SK-N-SH treated with all-trans-retinoic acid at 6 μM for 48 hours (cell line): ENCODE measurements around the gene COX4I2.

ENCODE experiments used
- ATAC-seq: fragments of 200-7000 bp; cut with Tn5 transposase; 3 replicates; pipeline ENCODE4 v1.9.1; 2020; ENCODE audit warnings: mild to moderate bottlenecking, moderate library complexity
- BACH2 ChIP-seq: fragments of 250-450 bp; sonication (Bioruptor Pico); IDR thresholded peaks from 2 replicates; pipeline ENCODE4 v1.9.0; 2021; ENCODE audit warnings: mild to moderate bottlenecking, borderline replicate concordance
- CSDC2 ChIP-seq: fragments of 250-450 bp; sonication (Bioruptor Pico); IDR thresholded peaks from 2 replicates; pipeline ENCODE4 v1.5.0; 2020; ENCODE audit warnings: mild to moderate bottlenecking, moderate library complexity
- ESRRG ChIP-seq: fragments of 250-450 bp; sonication (Bioruptor Pico); IDR thresholded peaks from 2 replicates; pipeline ENCODE4 v1.6.1; 2021; ENCODE audit warnings: mild to moderate bottlenecking
- ISL1 ChIP-seq: fragments of 250-450 bp; sonication (Bioruptor Pico); IDR thresholded peaks from 2 replicates; pipeline ENCODE4 v2.1.2; 2022; ENCODE audit warnings: mild to moderate bottlenecking, moderate library complexity
- OSR1 ChIP-seq: fragments of 250-450 bp; sonication (Bioruptor Pico); IDR thresholded peaks from 2 replicates; pipeline ENCODE4 v1.8.0; 2022; ENCODE audit warnings: moderate library complexity, mild to moderate bottlenecking, inconsistent platforms
- PPARA ChIP-seq: fragments of 250-450 bp; sonication (Bioruptor Pico); IDR thresholded peaks from 2 replicates; pipeline ENCODE4 v1.5.0; 2020; ENCODE audit warnings: mild to moderate bottlenecking, borderline replicate concordance
- RARB ChIP-seq: fragments of 250-450 bp; sonication (Bioruptor Pico); IDR thresholded peaks from 2 replicates; pipeline ENCODE4 v1.8.0; 2021; ENCODE audit warnings: mild to moderate bottlenecking, moderate library complexity
- TCF4 ChIP-seq: fragments of 250-450 bp; sonication (Bioruptor Pico); IDR thresholded peaks from 2 replicates; pipeline ENCODE4 v1.8.0; 2021; ENCODE audit warnings: mild to moderate bottlenecking, moderate library complexity, borderline replicate concordance
- TOX ChIP-seq: fragments of 250-450 bp; sonication (Bioruptor Pico); IDR thresholded peaks from 2 replicates; pipeline ENCODE4 v1.8.0; 2021; ENCODE audit warnings: mild to moderate bottlenecking, moderate library complexity, borderline replicate concordance
- ZC3H10 ChIP-seq: fragments of 250-450 bp; sonication (Bioruptor Pico); IDR thresholded peaks from 2 replicates; pipeline ENCODE4 v1.5.1; 2021; ENCODE audit warnings: mild to moderate bottlenecking, moderate library complexity
- ZFP3 ChIP-seq: fragments of 250-450 bp; sonication (Bioruptor Pico); IDR thresholded peaks from 2 replicates; pipeline ENCODE4 v1.5.0; 2020; ENCODE audit warnings: mild to moderate bottlenecking, moderate library complexity
- ZFP30 ChIP-seq: fragments of 450-650 bp; formaldehyde crosslinking; IDR thresholded peaks from 2 replicates; pipeline ENCODE4 v1.5.0; 2022; ENCODE audit warnings: mild to moderate bottlenecking, moderate library complexity
- ZNF565 ChIP-seq: fragments of 450-650 bp; formaldehyde crosslinking; conservative IDR thresholded peaks from 2 replicates; pipeline ENCODE4 v1.5.0; 2020; ENCODE audit warnings: low read depth, mild to moderate bottlenecking, moderate library complexity
- ZNF70 ChIP-seq: fragments of 450-650 bp; formaldehyde crosslinking; IDR thresholded peaks from 2 replicates; pipeline ENCODE4 v1.5.0; 2020; ENCODE audit warnings: mild to moderate bottlenecking, moderate library complexity
- ZNF8 ChIP-seq: fragments of 450-650 bp; formaldehyde crosslinking; IDR thresholded peaks from 2 replicates; pipeline ENCODE4 v1.5.0; 2020; ENCODE audit warnings: mild to moderate bottlenecking, moderate library complexity
- TF ChIP-seq, protein P1 (sequence below): fragments of 250-450 bp; sonication (Bioruptor Pico); IDR thresholded peaks from 2 replicates; pipeline ENCODE4 v1.8.0; 2020; ENCODE audit warnings: mild to moderate bottlenecking, moderate library complexity, borderline replicate concordance
- TF ChIP-seq, protein P2 (sequence below): fragments of 250-450 bp; sonication (Bioruptor Pico); IDR thresholded peaks from 2 replicates; pipeline ENCODE4 v1.8.0; 2021; ENCODE audit warnings: low read depth, mild to moderate bottlenecking, moderate library complexity, borderline replicate concordance
- TF ChIP-seq, protein P3 (sequence below): fragments of 250-450 bp; sonication (Bioruptor Pico); IDR thresholded peaks from 2 replicates; pipeline ENCODE4 v1.5.1; 2020; ENCODE audit warnings: low read depth, mild to moderate bottlenecking, moderate library complexity

Gene COX4I2

DNA sequence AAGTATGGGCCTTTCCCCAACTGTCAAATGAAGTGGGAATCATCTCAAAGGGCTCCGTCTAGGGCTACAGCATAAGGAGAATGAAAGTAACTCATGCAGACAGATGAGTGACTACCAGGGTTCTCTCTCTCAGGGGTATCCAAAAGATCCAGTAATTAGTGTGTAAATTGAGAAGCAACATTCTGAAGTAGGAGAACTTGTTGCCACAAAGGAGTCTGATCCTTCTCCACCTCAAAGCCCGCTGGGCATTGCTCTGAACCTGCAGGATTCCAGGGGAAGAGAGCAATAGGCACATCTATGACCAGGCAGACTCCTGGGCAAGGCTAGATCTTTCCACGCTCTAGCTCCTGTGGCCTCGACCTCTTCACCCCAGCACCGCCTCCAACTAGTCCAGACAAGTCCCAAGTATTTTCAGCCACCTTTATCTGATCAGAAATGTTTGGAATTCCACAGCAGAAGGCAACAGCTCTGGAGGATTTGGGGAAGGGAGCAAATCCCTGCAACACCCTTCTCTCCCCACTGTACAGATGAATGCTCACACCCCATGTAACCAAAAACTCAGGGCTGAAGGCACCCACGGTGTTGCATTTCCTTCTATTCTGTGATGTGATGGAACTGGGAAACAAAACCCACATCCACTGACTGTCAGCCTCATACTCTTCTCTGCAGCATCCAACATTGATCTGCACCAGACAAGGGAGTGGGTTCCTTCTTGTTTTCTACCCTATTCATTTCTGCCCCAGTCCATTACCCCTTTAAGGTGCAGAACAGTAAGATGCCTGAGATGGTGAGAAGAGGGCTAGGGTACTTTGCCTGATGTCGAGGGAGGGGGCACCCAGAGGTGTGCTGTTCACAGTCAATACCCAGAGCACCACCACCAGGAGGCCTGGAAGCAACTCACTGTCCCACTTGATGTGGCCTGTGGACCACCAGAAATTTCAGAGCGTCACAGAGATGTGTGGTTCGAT, 41.0 kb downstream of the COX4I2 start:
- no peak for TF ChIP-seq ESRRG (CRISPR knock-in tag)
- TF ChIP-seq ZNF565 (CRISPR knock-in tag) = no peak
- TF ChIP-seq ZFP3 (CRISPR knock-in tag) = peak; percentile 20; the same call in 1 of the 2 replicates
- peak; percentile 42; the same call in 1 of the 2 replicates for TF ChIP-seq ISL1 (CRISPR knock-in tag)
- TF ChIP-seq RARB (CRISPR knock-in tag) = no peak
- peak; percentile 72 for ATAC-seq

DNA sequence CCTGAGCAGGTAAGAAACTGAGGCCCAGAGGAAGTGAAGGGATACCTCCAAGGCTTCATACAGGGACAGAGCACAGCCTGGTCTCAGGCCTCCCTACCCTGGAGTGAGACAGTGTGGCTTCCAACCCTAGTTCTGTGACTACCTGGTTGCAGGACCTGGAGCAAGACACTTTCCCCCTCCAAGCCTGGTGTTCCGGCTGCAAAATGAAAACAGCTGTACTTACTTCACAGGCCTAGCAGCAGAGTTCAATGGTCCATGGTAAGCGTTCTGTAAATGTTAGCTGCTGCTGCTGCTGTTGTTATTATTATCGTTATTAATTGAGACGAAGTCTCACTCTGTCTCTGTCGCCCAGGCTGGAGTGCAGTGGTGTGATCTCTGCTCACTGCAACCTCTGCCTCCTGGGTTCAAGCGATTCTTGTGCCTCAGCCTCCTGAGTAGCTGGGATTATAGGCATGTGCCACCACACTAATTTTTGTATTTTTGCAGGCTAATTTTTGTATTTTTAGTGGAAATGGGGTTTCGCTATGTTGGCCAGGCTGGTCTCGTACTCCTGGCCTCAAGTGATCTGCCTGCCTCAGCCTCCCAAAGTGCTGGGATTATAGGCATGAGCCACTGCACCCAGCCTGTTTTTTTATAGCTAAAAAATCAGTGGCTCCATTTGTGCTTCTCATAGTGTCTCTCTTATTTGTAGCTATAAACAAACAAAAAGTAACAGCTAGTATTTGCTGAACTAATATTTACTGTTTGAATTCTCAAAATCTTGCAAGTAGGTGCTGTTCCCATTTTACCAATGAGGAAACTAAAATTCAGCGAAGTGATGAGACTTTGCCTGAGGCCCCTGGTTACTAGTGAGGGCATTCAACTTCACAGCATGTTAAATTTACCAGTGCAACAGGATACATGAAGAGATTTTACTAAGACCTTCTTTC, 41.9 kb downstream of the COX4I2 start:
- TF ChIP-seq, protein P1, sequence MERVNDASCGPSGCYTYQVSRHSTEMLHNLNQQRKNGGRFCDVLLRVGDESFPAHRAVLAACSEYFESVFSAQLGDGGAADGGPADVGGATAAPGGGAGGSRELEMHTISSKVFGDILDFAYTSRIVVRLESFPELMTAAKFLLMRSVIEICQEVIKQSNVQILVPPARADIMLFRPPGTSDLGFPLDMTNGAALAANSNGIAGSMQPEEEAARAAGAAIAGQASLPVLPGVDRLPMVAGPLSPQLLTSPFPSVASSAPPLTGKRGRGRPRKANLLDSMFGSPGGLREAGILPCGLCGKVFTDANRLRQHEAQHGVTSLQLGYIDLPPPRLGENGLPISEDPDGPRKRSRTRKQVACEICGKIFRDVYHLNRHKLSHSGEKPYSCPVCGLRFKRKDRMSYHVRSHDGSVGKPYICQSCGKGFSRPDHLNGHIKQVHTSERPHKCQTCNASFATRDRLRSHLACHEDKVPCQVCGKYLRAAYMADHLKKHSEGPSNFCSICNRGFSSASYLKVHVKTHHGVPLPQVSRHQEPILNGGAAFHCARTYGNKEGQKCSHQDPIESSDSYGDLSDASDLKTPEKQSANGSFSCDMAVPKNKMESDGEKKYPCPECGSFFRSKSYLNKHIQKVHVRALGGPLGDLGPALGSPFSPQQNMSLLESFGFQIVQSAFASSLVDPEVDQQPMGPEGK (CRISPR knock-in tag) = no peak
- TF ChIP-seq ZFP30 = no peak
- no peak for TF ChIP-seq BACH2 (CRISPR knock-in tag)
- TF ChIP-seq ZC3H10 (CRISPR knock-in tag) = no peak
- TF ChIP-seq ZFP3 (CRISPR knock-in tag) = no peak
- TF ChIP-seq CSDC2 (CRISPR knock-in tag) = no peak
- TF ChIP-seq PPARA (CRISPR knock-in tag) = no peak
- TF ChIP-seq, protein P2, sequence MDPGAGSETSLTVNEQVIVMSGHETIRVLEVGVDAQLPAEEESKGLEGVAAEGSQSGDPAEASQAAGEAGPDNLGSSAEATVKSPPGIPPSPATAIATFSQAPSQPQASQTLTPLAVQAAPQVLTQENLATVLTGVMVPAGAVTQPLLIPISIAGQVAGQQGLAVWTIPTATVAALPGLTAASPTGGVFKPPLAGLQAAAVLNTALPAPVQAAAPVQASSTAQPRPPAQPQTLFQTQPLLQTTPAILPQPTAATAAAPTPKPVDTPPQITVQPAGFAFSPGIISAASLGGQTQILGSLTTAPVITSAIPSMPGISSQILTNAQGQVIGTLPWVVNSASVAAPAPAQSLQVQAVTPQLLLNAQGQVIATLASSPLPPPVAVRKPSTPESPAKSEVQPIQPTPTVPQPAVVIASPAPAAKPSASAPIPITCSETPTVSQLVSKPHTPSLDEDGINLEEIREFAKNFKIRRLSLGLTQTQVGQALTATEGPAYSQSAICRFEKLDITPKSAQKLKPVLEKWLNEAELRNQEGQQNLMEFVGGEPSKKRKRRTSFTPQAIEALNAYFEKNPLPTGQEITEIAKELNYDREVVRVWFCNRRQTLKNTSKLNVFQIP (CRISPR knock-in tag) = no peak
- TF ChIP-seq, protein P3, sequence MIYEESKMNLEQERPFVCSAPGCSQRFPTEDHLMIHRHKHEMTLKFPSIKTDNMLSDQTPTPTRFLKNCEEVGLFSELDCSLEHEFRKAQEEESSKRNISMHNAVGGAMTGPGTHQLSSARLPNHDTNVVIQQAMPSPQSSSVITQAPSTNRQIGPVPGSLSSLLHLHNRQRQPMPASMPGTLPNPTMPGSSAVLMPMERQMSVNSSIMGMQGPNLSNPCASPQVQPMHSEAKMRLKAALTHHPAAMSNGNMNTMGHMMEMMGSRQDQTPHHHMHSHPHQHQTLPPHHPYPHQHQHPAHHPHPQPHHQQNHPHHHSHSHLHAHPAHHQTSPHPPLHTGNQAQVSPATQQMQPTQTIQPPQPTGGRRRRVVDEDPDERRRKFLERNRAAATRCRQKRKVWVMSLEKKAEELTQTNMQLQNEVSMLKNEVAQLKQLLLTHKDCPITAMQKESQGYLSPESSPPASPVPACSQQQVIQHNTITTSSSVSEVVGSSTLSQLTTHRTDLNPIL (CRISPR knock-in tag) = no peak
- no peak for TF ChIP-seq TCF4 (CRISPR knock-in tag)
- TF ChIP-seq OSR1 (CRISPR knock-in tag) = no peak
- no peak for TF ChIP-seq RARB (CRISPR knock-in tag)

DNA sequence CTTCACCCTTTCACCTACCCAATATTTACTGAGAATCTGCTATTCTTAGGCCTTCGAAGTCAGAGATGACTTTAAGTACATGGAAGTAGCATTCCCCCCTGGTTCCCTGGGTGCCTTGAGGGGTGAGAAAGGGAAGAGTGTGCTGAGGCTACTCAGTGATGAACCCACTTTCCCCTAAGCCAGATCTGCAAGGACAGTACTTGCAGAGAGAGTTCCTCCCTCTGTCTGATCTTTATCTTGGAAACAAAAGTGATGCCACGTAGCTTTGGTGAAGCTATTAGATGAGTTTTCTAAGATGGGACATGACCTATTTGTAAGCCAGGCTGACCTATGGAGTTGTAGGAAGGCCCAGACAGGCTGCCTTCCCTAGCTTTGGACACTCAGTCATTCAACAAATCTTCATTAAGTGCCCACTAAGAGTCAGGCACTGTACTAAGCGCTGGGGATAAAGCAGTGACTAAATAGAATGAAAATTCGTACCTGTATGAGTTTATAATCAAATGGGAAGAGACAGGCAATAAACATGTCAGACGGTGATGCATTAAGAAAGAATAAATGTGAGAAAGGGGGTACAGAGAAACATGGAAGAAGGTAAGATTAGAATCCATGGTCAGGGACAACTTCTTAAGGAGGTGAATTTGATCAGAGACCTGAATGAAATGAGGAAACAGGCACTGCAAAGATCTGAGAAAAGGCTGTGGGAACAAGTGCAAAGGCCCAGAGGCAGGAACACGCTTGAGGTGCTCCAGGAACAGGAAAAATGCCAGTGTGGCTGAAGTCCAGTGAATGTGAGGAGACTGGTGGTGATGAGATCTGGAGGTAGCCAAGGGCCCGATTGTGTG, 42.8 kb downstream of the COX4I2 start:
- no peak for ATAC-seq
- TF ChIP-seq OSR1 (CRISPR knock-in tag) = no peak
- TF ChIP-seq, protein P2 (CRISPR knock-in tag) = no peak
- TF ChIP-seq RARB (CRISPR knock-in tag) = no peak
- TF ChIP-seq ZNF8 (CRISPR knock-in tag) = no peak
- TF ChIP-seq ZNF565 (CRISPR knock-in tag) = no peak
- no peak for TF ChIP-seq ZNF70 (CRISPR knock-in tag)
- TF ChIP-seq CSDC2 (CRISPR knock-in tag) = no peak
- no peak for TF ChIP-seq TOX (CRISPR knock-in tag)

More for the DNA sequence above, 41.9 kb downstream of the COX4I2 start:
- peak; percentile 5; the same call in 1 of the 3 replicates for ATAC-seq
